ENCODE results near the gene RNF223. TPM values are rescaled to one million over a fixed set of nuclear protein-coding genes. Genes with fewer than 3 reads are reported as not detected.

Gene RNF223
- total RNA-seq, 4 donors from 2014 or later: not detected

- Histone ChIP-seq H3K36me3 (peaks cover 6% of the 10 kb centered on the region in 2 donors), H3K27me3 (no peaks in the 10 kb centered on the region), H3K4me3 (replicated peaks in 1 of 3) (no peak overlapping the region), H3K27ac (no peak overlapping the region), H3K4me1 (peaks cover 8 to 14% of the 10 kb centered on the region in 2 donors), H3K9me3 (no peaks in the 10 kb centered on the region)
- no peak for TF ChIP-seq CTCF (IDR thresholded peaks at IDR 0.05)
- TF ChIP-seq POLR2A (IDR thresholded peaks at IDR 0.05): no peak
- 31 to 63% methylated on average over 16 to 23 of the region's 60 CpGs for WGBS, 2 donors
- no peak for DNase-seq
- intact Hi-C loops (cut with DNase I): no loop called here
Measured at GRCh38 chr1:1041092-1041523, 33.0 kb downstream of the RNF223 start.

DNA sequence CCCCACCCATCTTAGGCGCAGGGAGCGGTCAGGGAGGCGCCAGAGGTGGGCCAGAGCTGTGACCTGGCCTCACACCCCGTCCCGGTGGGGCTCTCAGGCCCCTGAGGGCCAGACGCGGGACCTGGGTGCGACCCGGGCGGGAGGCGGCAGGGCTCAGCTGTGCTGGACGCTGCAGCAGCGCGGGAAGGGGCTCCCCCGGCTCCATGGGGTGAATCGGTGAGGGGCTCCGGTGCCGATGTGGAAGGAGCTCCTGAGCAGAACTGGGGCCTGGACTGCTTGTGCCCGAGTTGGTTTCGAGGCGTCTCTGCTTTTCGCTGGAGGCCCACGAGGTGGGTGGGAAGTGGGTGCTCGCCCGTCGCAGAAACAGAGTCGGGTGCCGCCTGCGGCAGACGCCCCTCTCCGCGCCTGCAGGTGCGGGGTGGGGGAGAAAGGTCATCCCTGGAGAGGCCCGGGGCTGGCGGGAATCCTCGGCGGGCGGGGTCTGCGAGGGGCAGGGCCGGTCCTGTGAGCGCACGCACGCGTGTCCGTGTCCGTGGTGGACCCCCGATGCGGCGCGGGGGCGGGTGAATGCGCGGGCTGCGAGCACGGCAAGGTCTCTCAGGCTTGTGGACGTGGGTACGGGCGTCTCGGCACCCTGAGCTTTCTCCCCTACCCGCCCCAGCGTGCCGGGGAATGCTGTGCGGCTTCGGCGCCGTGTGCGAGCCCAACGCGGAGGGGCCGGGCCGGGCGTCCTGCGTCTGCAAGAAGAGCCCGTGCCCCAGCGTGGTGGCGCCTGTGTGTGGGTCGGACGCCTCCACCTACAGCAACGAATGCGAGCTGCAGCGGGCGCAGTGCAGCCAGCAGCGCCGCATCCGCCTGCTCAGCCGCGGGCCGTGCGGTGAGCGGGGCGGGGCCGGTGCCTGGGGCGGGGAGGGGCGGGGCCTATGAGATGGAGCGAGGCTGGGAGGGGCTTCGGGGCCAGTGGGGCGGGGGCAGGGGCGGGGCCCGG is 33.8 kb downstream of the RNF223 start:
- Histone ChIP-seq H3K36me3 (peaks cover 5% of the 10 kb centered on the region in 2 donors), H3K4me3 (replicated peaks in 1 of 3) (peak overlapping the region in 1 of 3 donors; percentile 25), H3K27me3 (no peaks in the 10 kb centered on the region), H3K9me3 (no peaks in the 10 kb centered on the region), H3K27ac (no peak overlapping the region), H3K4me1 (peaks cover 8 to 14% of the 10 kb centered on the region in 2 donors)
- intact Hi-C loops (cut with DNase I): no loop called here
- peak; percentile 63 to 68 for DNase-seq
- WGBS, 2 donors: 13 to 35% methylated on average over 18 to 25 of the region's 99 CpGs
- TF ChIP-seq POLR2A (IDR thresholded peaks at IDR 0.05): peak in 1 of 2 donors; percentile 7
- TF ChIP-seq CTCF (IDR thresholded peaks at IDR 0.05): no peak

- Histone ChIP-seq H3K27ac (no peak overlapping the region), H3K9me3 (no peaks in the 10 kb centered on the region), H3K27me3 (no peaks in the 10 kb centered on the region), H3K4me1 (peaks cover 14 to 19% of the 10 kb centered on the region in 2 donors), H3K4me3 (replicated peaks in 1 of 3) (no peak overlapping the region), H3K36me3 (peaks cover 3 to 5% of the 10 kb centered on the region in 2 donors)
- intact Hi-C loops (cut with DNase I): no loop called here
- TF ChIP-seq CTCF (IDR thresholded peaks at IDR 0.05) (no peak), POLR2A (IDR thresholded peaks at IDR 0.05) (no peak)
- 57 to 73% methylated on average over 13 to 17 of the region's 17 CpGs for WGBS, 2 donors
- no peak for DNase-seq
Measured at GRCh38 chr1:1039145-1039910, 34.8 kb downstream of the RNF223 start.

GRCh38 chr1:1038694-1039093 is 35.4 kb downstream of the RNF223 start:
- Histone ChIP-seq H3K27me3 (no peaks in the 10 kb centered on the region), H3K4me3 (replicated peaks in 1 of 3) (no peak overlapping the region), H3K27ac (no peak overlapping the region), H3K36me3 (peaks cover 0 to 2% of the 10 kb centered on the region in 2 donors), H3K4me1 (peaks cover 16 to 25% of the 10 kb centered on the region in 2 donors), H3K9me3 (no peaks in the 10 kb centered on the region)
- no peak for TF ChIP-seq CTCF (IDR thresholded peaks at IDR 0.05)
- no peak for TF ChIP-seq POLR2A (IDR thresholded peaks at IDR 0.05)
- intact Hi-C loops (cut with DNase I): no loop called here
- DNase-seq: no peak
- WGBS, 2 donors: 93 to 94% methylated on average over 6 of the region's 6 CpGs

Data from thyroid gland (tissue), 4 donors.